A673 (cell line): ENCODE measurements around the gene TENT5A. TPM values are rescaled to one million over a fixed set of nuclear protein-coding genes. Genes with fewer than 3 reads are reported as not detected.

ENCODE experiments used
- BruUV-seq: library from RNA; stranded (reverse); fragments of 400-500 nt; replicated peaks from 2 replicates; lab custom pipeline; 2021; lab: Mats Ljungman, UMichigan
- CTCF ChIA-PET: fragments of 300-600 bp; sonication (Branson Sonifier 250); formaldehyde crosslinking; loops from one replicate; lab custom pipeline; 2022; ENCODE audit warnings: antibody characterized with exemption; lab: Charles Lee
- POLR2A ChIA-PET: fragments of 300-600 bp; sonication (Branson Sonifier 250); formaldehyde crosslinking; loops from one replicate; lab custom pipeline; 2022; ENCODE audit warnings: antibody characterized with exemption; ENCODE audit not compliant: low non-redundant PET; lab: Charles Lee
- DNase-seq: peaks from one replicate; pipeline ENCODE4 v3.0.0-alpha.2; 2015; ENCODE audit warnings: low spot score
- H3K27ac ChIP-seq: fragments of 200-600 bp; sonication (generic); 2 replicates; pipeline ENCODE4 v1.5.1; 2016; ENCODE audit warnings: mixed run types, low read depth, mild to moderate bottlenecking, mixed read lengths, antibody characterized with exemption, low read length; ENCODE audit not compliant: poor library complexity, severe bottlenecking
- H3K27me3 ChIP-seq: fragments of 200-600 bp; sonication (generic); replicated peaks from 2 replicates; pipeline ENCODE4 v1.6.1; 2017; ENCODE audit warnings: mixed run types, low read depth, mild to moderate bottlenecking, mixed read lengths, antibody characterized with exemption, low read length; ENCODE audit not compliant: insufficient read depth, poor library complexity
- H3K36me3 ChIP-seq: fragments of 200-600 bp; sonication (generic); 2 replicates; pipeline ENCODE4 v1.6.1; 2016; ENCODE audit warnings: mixed run types, mild to moderate bottlenecking, mixed read lengths, antibody characterized with exemption, low read length; ENCODE audit not compliant: insufficient read depth, poor library complexity, severe bottlenecking
- H3K4me1 ChIP-seq: fragments of 200-600 bp; sonication (generic); 2 replicates; pipeline ENCODE4 v1.6.1; 2017; ENCODE audit warnings: mixed run types, mild to moderate bottlenecking, mixed read lengths, antibody characterized with exemption, low read length; ENCODE audit not compliant: insufficient read depth, poor library complexity, severe bottlenecking
- H3K4me3 ChIP-seq: fragments of 200-600 bp; sonication (generic); 2 replicates; pipeline ENCODE4 v1.5.1; 2016; ENCODE audit warnings: low read depth, mixed run types, mild to moderate bottlenecking, mixed read lengths, low read length; ENCODE audit not compliant: poor library complexity, severe bottlenecking
- H3K9me3 ChIP-seq: fragments of 200-600 bp; sonication (generic); 2 replicates; pipeline ENCODE4 v1.6.1; 2016; ENCODE audit warnings: mixed run types, low read depth, mild to moderate bottlenecking, mixed read lengths, antibody characterized with exemption, low read length; ENCODE audit not compliant: poor library complexity, severe bottlenecking
- CTCF ChIP-seq: fragments of 300-800, 200-600 bp; sonication (generic); conservative IDR thresholded peaks from 2 replicates; pipeline ENCODE4 v1.5.1; 2017; ENCODE audit warnings: low read depth, mild to moderate bottlenecking, antibody characterized with exemption, low read length, moderate library complexity, mixed read lengths
- EZH2 ChIP-seq: fragments of 200-600 bp; sonication (generic); IDR thresholded peaks from 2 replicates; pipeline ENCODE4 v1.6.1; 2017; ENCODE audit warnings: borderline replicate concordance, low read depth, mild to moderate bottlenecking, mixed read lengths, antibody characterized with exemption, low read length; ENCODE audit not compliant: poor library complexity, severe bottlenecking
- intact Hi-C: fragments of 100-400 bp; cut with micrococcal nuclease; formaldehyde crosslinking; loops from one replicate; pipeline ENCODE4 v1.10.0; 2022; ENCODE audit not compliant: unreplicated experiment
- total RNA-seq: library from RNA; stranded (reverse); gene quantifications from 2 replicates; pipeline ENCODE4 v1.2.3, GENCODE V29; 2021

TENT5A gene
- total RNA-seq, 1 experiment from 2014 or later: 37.1 TPM

DNA sequence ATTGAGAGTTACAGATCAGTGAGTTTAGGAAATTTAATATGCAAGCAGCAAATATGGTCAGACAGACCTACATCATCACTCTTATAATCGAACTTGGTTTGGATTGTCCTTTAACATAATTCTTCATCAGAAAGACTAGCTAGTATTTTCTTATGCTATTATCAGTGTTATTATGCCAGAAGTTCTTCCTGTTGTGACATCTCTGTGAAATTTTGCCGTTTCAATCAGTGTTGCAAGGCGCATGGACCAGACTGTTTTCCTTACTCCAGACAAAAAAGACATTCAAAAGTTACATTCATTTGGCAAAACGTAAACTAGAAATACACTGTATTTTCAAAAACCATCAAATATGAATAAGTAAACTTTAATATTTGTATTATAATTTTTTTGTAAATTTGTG, 5.7 kb upstream of the TENT5A start:
- intact Hi-C loops: no loop called here
- BruUV-seq: no TSS peak
- CTCF ChIA-PET: no interaction called here

DNA sequence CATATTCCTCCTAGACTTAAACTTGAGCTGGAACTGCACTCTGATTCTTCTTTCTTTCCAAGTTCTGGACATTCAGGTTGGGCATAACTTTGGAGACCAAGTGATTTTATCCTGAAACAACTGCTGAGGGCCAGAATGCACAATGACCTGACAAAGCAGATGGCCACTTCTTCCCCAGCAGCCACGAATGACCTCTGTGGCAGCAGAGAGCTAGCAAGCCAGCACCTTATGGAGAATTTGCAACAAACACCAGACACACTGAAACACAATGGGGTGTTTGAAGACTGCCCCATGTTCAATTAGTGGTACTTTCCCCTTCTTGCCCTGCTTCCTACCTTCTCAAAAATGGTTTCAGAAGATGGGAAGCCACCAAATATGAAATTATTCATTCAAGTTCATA, 4.2 kb upstream of the TENT5A start:
- Histone ChIP-seq H3K36me3 (no peaks in the 10 kb centered on the region), H3K4me1 (peaks cover 26% of the 10 kb centered on the region), H3K27me3 (no peaks in the 10 kb centered on the region), H3K9me3 (no peaks in the 10 kb centered on the region), H3K4me3 (no peak overlapping the region), H3K27ac (no peak overlapping the region)
- no peak for DNase-seq
- TF ChIP-seq CTCF: no peak
- no peak for TF ChIP-seq EZH2
- BruUV-seq: no TSS peak
- intact Hi-C loops: no loop called here
- POLR2A ChIA-PET: no interaction called here
- CTCF ChIA-PET: interaction anchor here (0.6 kb wide), 1 partner anchor 826 kb away, joined by 3 read pairs; no protein-coding TSS in a partner anchor

More for the DNA sequence above, 5.7 kb upstream of the TENT5A start:
- POLR2A ChIA-PET: no interaction called here
- Histone ChIP-seq H3K4me3 (no peak overlapping the region), H3K9me3 (no peaks in the 10 kb centered on the region), H3K27ac (no peak overlapping the region), H3K36me3 (no peaks in the 10 kb centered on the region), H3K27me3 (no peaks in the 10 kb centered on the region), H3K4me1 (peaks cover 32% of the 10 kb centered on the region)
- no peak for DNase-seq
- TF ChIP-seq EZH2 (no peak), CTCF (no peak)

- no peaks in the 10 kb centered on the region for H3K9me3 ChIP-seq
- H3K4me1 ChIP-seq: peaks cover 14% of the 10 kb centered on the region
- H3K36me3 ChIP-seq: peaks cover under 1% of the 10 kb centered on the region
- H3K4me3 ChIP-seq: no peak overlapping the region
- TF ChIP-seq EZH2 (no peak), CTCF (no peak)
- ChIA-PET CTCF (interaction anchor here (0.7 kb wide), 1 partner anchor 11 kb away, joined by 3 read pairs; no protein-coding TSS in a partner anchor), POLR2A (no interaction called here)
- BruUV-seq: no TSS peak
- DNase-seq: no peak
- no peaks in the 10 kb centered on the region for H3K27me3 ChIP-seq
- intact Hi-C loops: no loop called here
- no peak overlapping the region for H3K27ac ChIP-seq
Measured at GRCh38 chr6:81755551-81755950, 3.1 kb upstream of the TENT5A start.
